Measurements from ENCODE around the gene SLC44A1. TPM values are rescaled to one million over a fixed set of nuclear protein-coding genes. Genes with fewer than 3 reads are reported as not detected.

The SLC44A1 gene
- total and polyA plus RNA-seq, 2 donors from 2014 or later = 17.4 to 42.3 TPM

DNA sequence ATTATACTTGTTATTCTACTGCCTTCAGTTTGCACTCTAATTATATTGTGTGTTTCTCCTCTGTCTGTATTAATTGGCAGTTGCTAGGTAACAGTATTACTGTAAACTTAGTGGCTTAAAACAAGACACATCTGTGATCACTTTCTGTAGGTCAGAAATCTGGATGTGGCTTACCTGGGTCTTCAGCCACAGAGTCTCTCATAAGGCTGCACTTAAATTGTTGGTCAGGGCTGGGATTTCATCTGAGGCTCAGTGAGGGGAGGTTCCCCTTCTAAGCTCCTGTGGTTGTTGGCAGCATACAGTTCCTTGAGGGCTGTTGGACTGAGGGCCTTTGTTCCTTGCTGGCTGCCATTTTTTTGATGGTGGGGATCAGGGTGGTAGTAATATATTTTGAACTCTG lies 68.8 kb downstream of the SLC44A1 start:
- no peak overlapping the region for H3K4me3 ChIP-seq (ENCODE audit: low read length in 3 of 3)
- H3K4me1 ChIP-seq (ENCODE audit: control insufficient read depth in 2 of 3, insufficient read depth in 2 of 3, low read depth in 1 of 3, low read length in 3 of 3) = no peaks in the 10 kb centered on the region
- FAIRE-seq (no peak), DNase-seq (no peak)
- H3K9ac ChIP-seq (ENCODE audit: low read length in 3 of 3) = no peak overlapping the region
- TF ChIP-seq, protein P1, sequence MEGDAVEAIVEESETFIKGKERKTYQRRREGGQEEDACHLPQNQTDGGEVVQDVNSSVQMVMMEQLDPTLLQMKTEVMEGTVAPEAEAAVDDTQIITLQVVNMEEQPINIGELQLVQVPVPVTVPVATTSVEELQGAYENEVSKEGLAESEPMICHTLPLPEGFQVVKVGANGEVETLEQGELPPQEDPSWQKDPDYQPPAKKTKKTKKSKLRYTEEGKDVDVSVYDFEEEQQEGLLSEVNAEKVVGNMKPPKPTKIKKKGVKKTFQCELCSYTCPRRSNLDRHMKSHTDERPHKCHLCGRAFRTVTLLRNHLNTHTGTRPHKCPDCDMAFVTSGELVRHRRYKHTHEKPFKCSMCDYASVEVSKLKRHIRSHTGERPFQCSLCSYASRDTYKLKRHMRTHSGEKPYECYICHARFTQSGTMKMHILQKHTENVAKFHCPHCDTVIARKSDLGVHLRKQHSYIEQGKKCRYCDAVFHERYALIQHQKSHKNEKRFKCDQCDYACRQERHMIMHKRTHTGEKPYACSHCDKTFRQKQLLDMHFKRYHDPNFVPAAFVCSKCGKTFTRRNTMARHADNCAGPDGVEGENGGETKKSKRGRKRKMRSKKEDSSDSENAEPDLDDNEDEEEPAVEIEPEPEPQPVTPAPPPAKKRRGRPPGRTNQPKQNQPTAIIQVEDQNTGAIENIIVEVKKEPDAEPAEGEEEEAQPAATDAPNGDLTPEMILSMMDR (IDR thresholded peaks at IDR 0.05; ENCODE audit: borderline replicate concordance, extremely low read depth, insufficient read depth) = no peak
- no peak overlapping the region for H3K27ac ChIP-seq (ENCODE audit: low read depth in 2 of 2, low read length in 2 of 2)
- no peaks in the 10 kb centered on the region for H3K9me3 ChIP-seq (ENCODE audit: control insufficient read depth in 2 of 3, insufficient read depth in 1 of 3, low read length in 3 of 3)
- intact Hi-C loops (cut with DNase I) = no loop called here
- no peaks in the 10 kb centered on the region for H3K36me3 ChIP-seq (ENCODE audit: control insufficient read depth in 2 of 3, insufficient read depth in 3 of 3, low read length in 3 of 3)
- H3K27me3 ChIP-seq (ENCODE audit: control insufficient read depth, insufficient read depth, low read length) = no peaks in the 10 kb centered on the region

DNA sequence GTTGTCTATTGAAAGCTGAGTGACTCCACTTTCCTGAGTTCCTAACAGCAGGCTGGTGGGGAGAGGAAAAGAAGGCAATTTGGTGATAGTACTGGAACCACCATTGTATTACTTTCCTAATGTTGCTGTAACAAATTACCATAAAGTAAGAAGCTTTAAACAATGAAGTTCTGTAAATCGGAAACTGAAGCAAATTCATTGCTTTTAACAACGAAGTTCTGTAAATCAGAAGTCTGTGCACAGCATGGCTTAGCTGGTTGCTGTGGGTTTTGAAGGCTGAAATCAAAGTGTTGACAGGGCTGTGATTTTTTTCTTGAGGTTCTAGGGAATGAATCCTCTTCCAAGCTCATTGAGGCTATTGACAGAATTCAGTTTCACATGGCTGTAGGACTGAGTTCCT lies 72.3 kb downstream of the SLC44A1 start:
- FAIRE-seq = no peak
- Histone ChIP-seq H3K27ac (ENCODE audit: low read depth in 2 of 2, low read length in 2 of 2) (no peak overlapping the region), H3K9me3 (ENCODE audit: control insufficient read depth in 2 of 3, insufficient read depth in 1 of 3, low read length in 3 of 3) (no peaks in the 10 kb centered on the region), H3K4me1 (ENCODE audit: control insufficient read depth in 2 of 3, insufficient read depth in 2 of 3, low read depth in 1 of 3, low read length in 3 of 3) (peaks cover 0 to 6% (median 2%) of the 10 kb centered on the region in 3 donors), H3K4me3 (ENCODE audit: low read length in 3 of 3) (no peak overlapping the region), H3K9ac (ENCODE audit: low read length in 3 of 3) (no peak overlapping the region), H3K27me3 (ENCODE audit: control insufficient read depth, insufficient read depth, low read length) (no peaks in the 10 kb centered on the region), H3K36me3 (ENCODE audit: control insufficient read depth in 2 of 3, insufficient read depth in 3 of 3, low read length in 3 of 3) (no peaks in the 10 kb centered on the region)
- no peak for DNase-seq
- TF ChIP-seq, protein P1 (IDR thresholded peaks at IDR 0.05; ENCODE audit: borderline replicate concordance, extremely low read depth, insufficient read depth) = no peak
- intact Hi-C loops (cut with DNase I) = no loop called here

DNA sequence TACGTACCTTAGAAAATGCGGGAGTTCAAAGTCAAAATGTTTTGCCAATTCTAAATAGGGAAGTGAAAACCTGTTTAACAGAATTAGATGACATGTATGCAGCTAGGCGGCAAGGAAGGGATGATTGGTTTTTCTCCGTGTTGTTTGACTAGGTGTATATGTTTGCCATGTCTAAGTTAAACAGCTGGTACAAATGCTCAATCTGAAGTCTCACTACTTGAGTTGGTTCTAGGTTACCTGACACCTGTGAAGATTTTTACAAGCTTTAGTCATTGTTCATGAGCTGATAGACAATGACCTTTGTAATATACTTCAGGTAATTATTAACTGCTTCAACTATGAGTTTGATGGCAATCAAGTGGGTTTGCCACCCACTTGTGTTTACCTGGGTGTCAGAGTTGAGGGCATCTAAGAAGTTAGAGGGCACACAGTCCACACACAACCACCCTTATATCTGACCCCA lies 74.3 kb downstream of the SLC44A1 start:
- FAIRE-seq (no peak), DNase-seq (peak in 1 of 5 donors; percentile 14)
- H3K4me1 ChIP-seq (ENCODE audit: control insufficient read depth in 2 of 3, insufficient read depth in 2 of 3, low read depth in 1 of 3, low read length in 3 of 3) = peaks cover 0 to 6% (median 2%) of the 10 kb centered on the region in 3 donors
- intact Hi-C loops (cut with DNase I) = no loop called here
- H3K27ac ChIP-seq (ENCODE audit: low read depth in 2 of 2, low read length in 2 of 2) = peak overlapping the region; percentile 11 to 53
- H3K9me3 ChIP-seq (ENCODE audit: control insufficient read depth in 2 of 3, insufficient read depth in 1 of 3, low read length in 3 of 3) = no peaks in the 10 kb centered on the region
- H3K4me3 ChIP-seq (ENCODE audit: low read length in 3 of 3) = peak overlapping the region in 1 of 3 donors; percentile 13
- no peaks in the 10 kb centered on the region for H3K36me3 ChIP-seq (ENCODE audit: control insufficient read depth in 2 of 3, insufficient read depth in 3 of 3, low read length in 3 of 3)
- TF ChIP-seq, protein P1 (IDR thresholded peaks at IDR 0.05; ENCODE audit: borderline replicate concordance, extremely low read depth, insufficient read depth) = no peak
- H3K27me3 ChIP-seq (ENCODE audit: control insufficient read depth, insufficient read depth, low read length) = no peaks in the 10 kb centered on the region
- no peak overlapping the region for H3K9ac ChIP-seq (ENCODE audit: low read length in 3 of 3)
